Sigmoid colon (tissue), 7 donors: ENCODE measurements around the gene WDR91. TPM values are rescaled to one million over a fixed set of nuclear protein-coding genes. Genes with fewer than 3 reads are reported as not detected.
A peak's percentile ranks its signal among the peaks of the same experiment; 100 is the strongest.

Source experiments
- DNase-seq: peaks from one replicate; pipeline ENCODE4 v3.0.0-alpha.2; 2019
- H3K27ac ChIP-seq, 4 donors: fragments of 200-600 bp; sonication (generic); one replicate each; pipeline ENCODE4 v1.5.1; 2016 to 2019; ENCODE audit warnings: mild to moderate bottlenecking in 1 of 4
- H3K27me3 ChIP-seq, 3 donors: fragments of 200-600 bp; sonication (generic); one replicate each; pipeline ENCODE4 v1.5.1; 2019; ENCODE audit warnings: mild to moderate bottlenecking in 1 of 3
- H3K36me3 ChIP-seq, 4 donors: fragments of 200-600 bp; sonication (generic); one replicate each; pipeline ENCODE4 v1.5.1; 2016 to 2019
- H3K4me1 ChIP-seq, 4 donors: fragments of 200-600 bp; sonication (generic); one replicate each; pipeline ENCODE4 v1.5.1; 2017 to 2019
- H3K4me3 ChIP-seq, 4 donors: fragments of 200-600 bp; sonication (generic); one replicate each; pipeline ENCODE4 v1.5.1; 2017 to 2019; ENCODE audit warnings: mild to moderate bottlenecking in 2 of 4, moderate library complexity in 1 of 4
- H3K9me3 ChIP-seq, 4 donors: fragments of 200-600 bp in 3 of 4; sonication (generic) in 3 of 4; one replicate each; pipeline versions ENCODE4 v1.5.1 to v1.6.1; 2013 to 2019
- CTCF ChIP-seq, 4 experiments: fragments of 450-650 bp in 3 of 4; fragments of 200-600 bp in 1 of 4; IDR thresholded peaks; one replicate each; pipeline ENCODE4 v1.5.1; 2016 to 2019; ENCODE audit warnings: antibody characterized with exemption in 4 of 4, mild to moderate bottlenecking in 3 of 4, moderate library complexity in 2 of 4
- EP300 ChIP-seq, 4 donors: sonication (generic); formaldehyde crosslinking; IDR thresholded peaks; one replicate each; pipeline ENCODE4 v1.6.1; 2017; ENCODE audit warnings: antibody characterized with exemption in 4 of 4
- POLR2A ChIP-seq, 2 donors: fragments of 450-650 bp; IDR thresholded peaks; one replicate each; pipeline ENCODE4 v1.6.1; 2016; ENCODE audit warnings: antibody characterized with exemption in 2 of 2, mild to moderate bottlenecking in 2 of 2, moderate library complexity in 2 of 2
- POLR2AphosphoS5 ChIP-seq, 4 donors: sonication (generic); formaldehyde crosslinking; IDR thresholded peaks; one replicate each; pipeline ENCODE4 v1.6.1; 2017; ENCODE audit warnings: antibody characterized with exemption in 4 of 4
- WGBS, 2 donors: extraction: QIAGEN DNeasy Blood & Tissue Kit; methylation state at CpG; one replicate each; pipeline ENCODE4 v1.1.7; 2013; 5-methylcytosine and 5-hydroxymethylcytosine counted together
- intact Hi-C: fragments of 100-400 bp; cut with DNase I; formaldehyde crosslinking; loops from one replicate; pipeline ENCODE4 v1.15.1; 2023
- polyA plus RNA-seq, 3 donors: library from polyadenylated mRNA; stranded (reverse); fragments of 200-250 nt; gene quantifications; one replicate each; pipeline ENCODE4 v1.2.3, GENCODE V29; 2013
- total RNA-seq, 4 donors: library from RNA; depleted of rRNA; stranded (reverse); fragments of >200 nt; gene quantifications; one replicate each; pipeline ENCODE4 v1.1.0, GENCODE V29; 2016
- donor health status: healthy with polysubstance abuse.
- donor health status: Bipolar disorder and iron deficiency.
- donor health status: healthy.

The WDR91 gene
- total and polyA plus RNA-seq, 7 donors: 2.1 to 14.1 (median 11.0) TPM

GRCh38 chr7:135205850-135206249 lies 5.5 kb downstream of the WDR91 start:
- DNase-seq: no peak
- Histone ChIP-seq H3K36me3 (peaks cover 6 to 53% (median 18%) of the 10 kb centered on the region in 4 donors), H3K27ac (no peak overlapping the region), H3K4me1 (peaks cover 0 to 22% (median 18%) of the 10 kb centered on the region in 4 donors), H3K4me3 (no peak overlapping the region), H3K27me3 (no peaks in the 10 kb centered on the region), H3K9me3 (no peaks in the 10 kb centered on the region)
- intact Hi-C loops: no loop called here
- WGBS, 2 donors: 93 to 97% methylated on average over 8 of the region's 8 CpGs
- TF ChIP-seq POLR2AphosphoS5 (IDR thresholded peaks at IDR 0.05) (no peak), CTCF (IDR thresholded peaks at IDR 0.05) (no peak), EP300 (IDR thresholded peaks at IDR 0.05) (no peak), POLR2A (IDR thresholded peaks at IDR 0.05) (no peak)

GRCh38 chr7:135204876-135205275 lies 6.5 kb downstream of the WDR91 start:
- Histone ChIP-seq H3K9me3 (no peaks in the 10 kb centered on the region), H3K27ac (peak overlapping the region in 1 of 4 donors; percentile 54), H3K27me3 (no peaks in the 10 kb centered on the region), H3K36me3 (peaks cover 6 to 62% (median 18%) of the 10 kb centered on the region in 4 donors), H3K4me3 (no peak overlapping the region), H3K4me1 (peaks cover 0 to 15% (median 10%) of the 10 kb centered on the region in 4 donors)
- WGBS, 2 donors: 94 to 96% methylated on average over 5 of the region's 5 CpGs
- TF ChIP-seq POLR2AphosphoS5 (IDR thresholded peaks at IDR 0.05) (no peak), POLR2A (IDR thresholded peaks at IDR 0.05) (no peak), EP300 (IDR thresholded peaks at IDR 0.05) (no peak), CTCF (IDR thresholded peaks at IDR 0.05) (no peak)
- DNase-seq: no peak
- intact Hi-C loops: no loop called here

GRCh38 chr7:135204341-135204749 lies 7.0 kb downstream of the WDR91 start:
- H3K36me3 ChIP-seq: peaks cover 6 to 67% (median 20%) of the 10 kb centered on the region in 4 donors
- H3K27ac ChIP-seq: peak overlapping the region in 1 of 4 donors; percentile 54
- DNase-seq: no peak
- intact Hi-C loops: no loop called here
- 93 to 95% methylated on average over 6 of the region's 6 CpGs for WGBS, 2 donors
- H3K27me3 ChIP-seq: no peaks in the 10 kb centered on the region
- H3K4me3 ChIP-seq: no peak overlapping the region
- peaks cover 0 to 11% (median 5%) of the 10 kb centered on the region in 4 donors for H3K4me1 ChIP-seq
- H3K9me3 ChIP-seq: no peaks in the 10 kb centered on the region
- no peak for TF ChIP-seq POLR2AphosphoS5 (IDR thresholded peaks at IDR 0.05)
- no peak for TF ChIP-seq POLR2A (IDR thresholded peaks at IDR 0.05)
- TF ChIP-seq CTCF (IDR thresholded peaks at IDR 0.05): no peak
- TF ChIP-seq EP300 (IDR thresholded peaks at IDR 0.05): no peak

GRCh38 chr7:135201350-135201749 lies 10.0 kb downstream of the WDR91 start:
- TF ChIP-seq POLR2AphosphoS5 (IDR thresholded peaks at IDR 0.05): no peak
- no peak for TF ChIP-seq POLR2A (IDR thresholded peaks at IDR 0.05)
- TF ChIP-seq CTCF (IDR thresholded peaks at IDR 0.05): no peak
- TF ChIP-seq EP300 (IDR thresholded peaks at IDR 0.05): no peak
- peaks cover 12 to 97% (median 36%) of the 10 kb centered on the region in 4 donors for H3K36me3 ChIP-seq

GRCh38 chr7:135200821-135201331 lies 10.4 kb downstream of the WDR91 start:
- H3K4me1 ChIP-seq: no peaks in the 10 kb centered on the region
- DNase-seq: no peak
- peaks cover 13 to 99% (median 41%) of the 10 kb centered on the region in 4 donors for H3K36me3 ChIP-seq
- TF ChIP-seq EP300 (IDR thresholded peaks at IDR 0.05) (no peak), POLR2A (IDR thresholded peaks at IDR 0.05) (no peak), CTCF (IDR thresholded peaks at IDR 0.05) (no peak), POLR2AphosphoS5 (IDR thresholded peaks at IDR 0.05) (no peak)
- no peak overlapping the region for H3K4me3 ChIP-seq
- 79 to 93% methylated on average over 3 of the region's 3 CpGs for WGBS, 2 donors
- no peaks in the 10 kb centered on the region for H3K27me3 ChIP-seq
- H3K27ac ChIP-seq: no peak overlapping the region
- intact Hi-C loops: no loop called here
- H3K9me3 ChIP-seq: no peaks in the 10 kb centered on the region

More at GRCh38 chr7:135201350-135201749, 10.0 kb downstream of the WDR91 start:
- DNase-seq: no peak
- Histone ChIP-seq H3K4me1 (no peaks in the 10 kb centered on the region), H3K27ac (no peak overlapping the region), H3K4me3 (no peak overlapping the region), H3K27me3 (no peaks in the 10 kb centered on the region), H3K9me3 (no peaks in the 10 kb centered on the region)
- intact Hi-C loops: no loop called here
- WGBS, 2 donors: 88 to 96% methylated on average over 2 of the region's 2 CpGs
